ENCODE measurements around the gene RRAD.

RRAD gene

GRCh38 chr16:66931665-66932064 is 6.3 kb upstream of the RRAD start:
- DNase-seq = no peak

- peak; percentile 34 for DNase-seq
Measured at GRCh38 chr16:66930189-66930588, 4.9 kb upstream of the RRAD start.

- DNase-seq = peak; percentile 13
Measured at GRCh38 chr16:66928702-66929388, 3.5 kb upstream of the RRAD start.

DNA sequence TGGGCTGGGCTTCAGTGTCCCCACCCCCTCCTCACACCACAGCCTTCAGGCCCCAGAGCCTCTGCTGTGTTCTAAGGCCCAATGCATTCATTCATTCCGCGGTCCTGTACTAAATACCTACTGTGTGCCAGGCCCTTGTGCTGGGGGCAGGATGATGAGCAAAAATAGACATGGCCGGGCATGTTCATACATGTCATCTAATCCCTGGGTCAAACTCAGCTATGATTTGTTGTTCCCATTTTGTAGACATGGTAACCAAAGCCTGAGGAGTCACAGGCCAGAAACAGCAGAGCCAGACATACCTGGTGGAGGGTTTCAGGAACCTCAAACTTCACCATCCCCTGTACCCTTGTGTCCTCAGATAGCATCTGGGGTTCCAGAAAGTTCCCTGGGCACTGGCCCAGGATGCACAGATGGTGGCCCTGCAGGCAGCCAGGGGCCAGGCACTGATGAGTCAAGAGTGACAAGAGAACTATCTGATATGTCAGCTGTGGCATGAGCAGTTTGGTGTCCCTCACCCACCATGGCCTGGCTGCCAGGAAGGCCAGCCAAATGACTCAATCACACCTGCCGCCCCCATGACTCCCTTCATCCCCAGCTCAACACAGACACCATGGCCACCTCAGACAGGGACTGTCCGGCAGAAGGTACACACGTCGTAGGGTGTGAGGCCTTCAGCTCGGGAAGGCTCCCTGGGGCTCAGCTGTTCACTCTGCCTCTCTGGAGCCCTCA is 2.7 kb upstream of the RRAD start:
- no peak for DNase-seq

DNA sequence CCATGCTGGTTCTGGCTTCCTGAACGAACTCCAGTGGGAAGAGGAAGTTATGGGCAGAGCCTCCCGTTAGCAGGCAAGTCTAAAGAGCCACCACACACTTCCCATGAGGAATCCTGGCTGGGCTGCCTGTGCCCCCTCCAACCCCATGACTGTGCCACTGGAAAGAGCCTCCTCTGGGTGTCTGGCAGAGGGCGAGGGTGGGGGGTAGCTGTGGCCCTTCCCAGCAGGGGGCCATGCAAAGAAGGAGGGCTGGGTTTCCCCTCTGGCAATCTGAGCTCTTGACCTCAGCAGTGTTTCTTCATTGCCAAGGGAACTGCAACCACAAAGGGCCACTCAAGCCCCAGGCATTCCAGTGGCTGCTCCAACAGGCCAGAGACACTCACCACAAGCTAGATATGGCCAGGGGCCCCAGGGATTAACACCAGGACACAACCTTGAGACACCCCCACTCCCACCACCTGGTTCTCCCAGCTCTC is 1.7 kb upstream of the RRAD start:
- DNase-seq = peak; percentile 74

DNA sequence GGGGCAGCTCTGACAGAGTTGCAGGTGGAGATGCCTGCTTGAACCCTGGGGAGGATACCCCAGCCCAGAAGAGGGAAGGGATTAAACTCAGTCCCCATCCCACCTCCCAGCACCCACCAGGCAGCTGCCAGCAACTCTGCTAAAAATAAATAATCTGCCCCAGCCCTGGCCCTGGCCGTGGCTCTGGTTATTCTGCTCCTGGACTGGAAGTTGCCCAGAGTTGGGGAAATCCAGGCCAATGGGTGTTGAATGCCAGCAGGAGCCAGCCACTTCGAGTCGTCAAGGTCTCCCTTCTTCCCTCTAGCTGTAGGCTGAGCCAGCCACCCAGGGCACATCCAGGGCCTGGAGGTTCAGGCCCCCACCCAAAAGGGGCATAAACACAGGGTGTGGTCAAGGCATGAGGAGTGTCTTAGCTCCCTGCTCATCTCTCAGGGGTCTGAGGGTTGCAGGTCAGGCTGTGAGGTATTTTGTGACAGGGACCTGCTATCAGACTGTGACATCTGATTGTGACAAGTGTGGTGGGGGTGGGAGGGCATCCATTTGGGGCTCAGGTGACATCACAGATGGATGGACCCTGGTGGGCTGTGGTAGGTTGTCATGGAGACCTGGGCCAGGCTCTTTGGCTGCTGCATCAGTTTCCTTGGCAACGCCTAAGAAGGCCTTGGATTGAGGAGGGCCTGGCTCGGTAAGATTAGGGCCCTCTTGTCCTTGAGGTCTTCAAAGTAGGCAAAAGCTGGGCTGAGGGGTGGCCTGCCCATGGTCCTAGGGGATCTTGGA is 1.0 kb upstream of the RRAD start:
- no peak for DNase-seq

GRCh38 chr16:66924527-66925321 is 611 bp downstream of the RRAD start:
- no peak for DNase-seq

DNA sequence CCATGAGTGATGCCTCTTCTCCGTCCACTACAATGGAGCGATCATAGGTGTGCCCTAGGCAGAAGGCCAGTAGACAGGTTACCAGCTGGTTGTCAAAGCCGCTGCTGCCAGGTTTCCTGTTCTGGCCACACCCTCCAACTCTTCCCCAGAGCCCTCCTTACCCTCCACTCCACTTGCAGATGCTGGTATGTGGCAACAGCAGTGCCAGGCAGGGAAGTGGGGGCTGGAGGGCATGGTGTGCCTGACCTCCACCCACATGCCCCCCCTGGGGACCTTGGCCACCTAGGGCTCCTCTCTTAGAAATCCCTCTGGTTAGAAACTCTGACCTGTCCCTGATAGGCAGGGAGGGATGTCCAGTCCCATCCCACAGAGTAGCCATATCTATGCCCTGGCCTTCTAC is 1.5 kb downstream of the RRAD start:
- DNase-seq = no peak

DNA sequence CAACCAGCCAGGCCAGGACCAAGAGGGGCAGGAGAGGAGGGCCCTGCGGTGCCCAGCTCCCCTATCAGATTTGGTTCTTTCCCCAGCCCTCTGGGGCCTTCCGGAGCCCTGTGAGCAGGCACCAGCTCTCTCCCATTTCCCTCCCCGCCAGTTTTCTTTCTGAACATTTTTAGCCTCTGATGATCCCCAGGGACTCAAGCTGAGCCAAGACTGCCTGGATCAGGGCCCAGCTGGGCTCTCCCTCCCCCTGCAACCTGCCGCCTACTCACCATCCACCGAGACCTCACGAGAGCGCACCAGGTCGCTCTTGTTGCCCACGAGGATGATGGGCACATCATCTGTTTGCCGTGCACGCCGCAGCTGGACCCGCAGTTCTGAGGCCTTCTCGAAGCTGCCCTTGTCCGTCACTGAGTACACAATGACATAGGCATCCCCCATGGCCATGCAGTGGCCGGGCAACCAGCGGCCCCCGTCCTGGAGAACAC is 2.0 kb downstream of the RRAD start:
- DNase-seq = no peak

DNA sequence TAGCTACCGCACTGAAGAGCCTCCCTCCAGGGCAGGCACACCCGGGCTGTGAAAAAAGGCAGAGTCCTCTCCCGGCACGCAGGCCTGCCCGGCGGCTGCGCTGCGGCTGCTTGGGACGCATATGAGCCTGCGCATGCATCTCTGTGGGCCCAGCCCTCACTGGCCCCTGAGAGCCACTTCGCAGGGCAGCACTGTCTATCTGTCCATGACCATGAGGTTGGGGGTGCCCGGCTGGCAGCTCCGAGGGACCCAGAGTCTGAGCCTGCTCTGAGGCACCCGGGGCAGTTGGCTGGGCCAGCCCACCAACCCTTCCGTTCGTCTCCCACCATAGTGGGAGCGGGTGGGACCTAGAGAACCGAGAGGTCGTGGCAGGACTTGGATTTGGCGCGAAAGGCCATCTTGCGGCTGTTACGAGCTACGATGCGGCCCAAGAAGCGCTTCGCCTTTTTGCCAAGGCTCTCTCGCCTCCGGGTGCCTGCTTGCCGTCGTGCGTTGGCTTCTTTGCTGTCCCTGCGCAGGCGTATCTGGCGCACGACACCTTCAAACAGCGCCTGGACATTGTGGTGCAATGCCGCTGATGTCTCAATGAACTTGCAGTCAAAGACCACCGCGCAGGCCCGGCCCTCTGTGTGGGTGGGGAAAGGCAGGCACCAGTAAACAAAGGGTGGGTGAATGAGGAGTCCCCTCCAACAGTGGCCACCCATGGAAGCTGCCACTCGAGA is 3.4 kb downstream of the RRAD start:
- DNase-seq = no peak

DNA sequence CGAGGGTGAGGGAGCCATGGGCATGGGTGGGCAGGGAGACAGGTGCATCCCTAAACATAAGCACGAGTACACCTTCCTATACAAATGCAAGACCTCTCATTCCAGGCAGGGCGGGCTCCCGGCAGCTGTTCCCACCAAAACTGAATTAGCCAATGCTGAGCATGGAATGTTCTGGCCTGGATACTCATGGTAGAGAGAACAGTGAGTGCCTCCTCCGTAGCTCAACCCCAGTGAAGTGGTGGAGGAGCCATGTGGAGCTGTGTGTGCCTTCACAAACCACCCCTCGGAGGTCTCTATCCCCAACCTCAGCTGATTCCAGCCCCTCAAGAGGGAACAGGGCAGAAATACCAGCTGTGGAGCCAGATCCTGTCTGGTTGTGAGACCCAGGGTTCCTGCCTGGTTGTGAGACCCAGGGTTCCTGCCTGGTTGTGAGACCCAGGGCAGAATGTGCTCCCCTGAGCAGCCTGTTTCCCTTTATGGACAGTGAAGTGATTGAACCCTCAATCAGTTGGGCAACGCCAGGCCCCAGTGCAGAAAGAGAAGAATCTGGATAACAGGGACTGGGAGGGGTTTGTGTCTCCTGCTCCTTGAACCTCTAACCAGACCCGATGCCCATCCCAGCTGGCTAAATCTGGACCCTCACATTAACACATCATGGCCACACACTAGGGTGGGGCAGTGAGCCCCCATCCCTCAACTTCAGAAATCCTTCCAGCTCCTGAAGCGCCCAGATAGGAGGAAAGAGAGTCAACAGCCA is 4.2 kb downstream of the RRAD start:
- no peak for DNase-seq

- no peak for DNase-seq
Measured at GRCh38 chr16:66920299-66920590, 5.1 kb downstream of the RRAD start.

- no peak for DNase-seq
Measured at GRCh38 chr16:66919569-66920298, 5.6 kb downstream of the RRAD start.

DNA sequence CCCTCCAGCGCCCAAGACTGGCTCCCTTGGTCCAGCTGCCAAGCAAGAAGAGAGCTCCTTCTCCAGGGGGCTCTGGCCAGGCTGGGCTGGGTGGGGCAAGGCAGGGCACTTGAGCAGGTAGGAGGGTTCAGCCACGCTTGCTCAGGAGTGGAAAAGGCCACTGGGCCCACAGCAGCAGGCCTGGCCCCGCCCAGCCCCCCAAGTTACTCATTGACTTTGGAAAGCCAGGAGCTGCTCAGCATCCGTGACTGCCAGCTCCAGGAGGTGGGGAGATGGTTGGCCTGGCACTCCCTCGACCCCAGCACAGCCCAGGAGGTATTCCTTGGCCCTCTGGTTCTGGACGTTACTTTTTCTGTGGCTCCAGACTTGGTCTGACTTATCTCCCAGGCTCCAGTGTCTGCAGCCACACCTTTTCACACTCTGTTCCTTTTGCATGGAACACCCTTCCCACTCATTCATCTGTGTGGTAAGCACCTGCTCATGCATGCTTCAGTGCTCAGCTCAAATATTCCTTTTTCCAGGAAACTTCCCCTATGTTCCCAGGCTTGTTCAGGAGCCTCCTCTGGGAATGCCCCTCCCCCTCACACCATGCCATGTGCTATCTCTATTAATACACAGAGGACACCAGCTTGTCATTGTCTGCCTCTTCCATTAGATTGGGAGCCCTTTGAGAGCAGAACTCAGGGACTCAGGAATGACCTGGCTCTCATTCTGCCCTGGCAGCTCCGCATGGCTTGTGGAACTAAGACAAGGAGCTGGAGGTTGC is 6.3 kb downstream of the RRAD start, which contains the start of gene CDH16:
CDH16 (minus strand) TSS at position 83 of the 766 bp plus-strand sequence. CDS start 820 bp downstream, outside the sequence.
- DNase-seq = no peak

GRCh38 chr16:66918355-66918754 is 7.0 kb downstream of the RRAD start:
- no peak for DNase-seq

DNA sequence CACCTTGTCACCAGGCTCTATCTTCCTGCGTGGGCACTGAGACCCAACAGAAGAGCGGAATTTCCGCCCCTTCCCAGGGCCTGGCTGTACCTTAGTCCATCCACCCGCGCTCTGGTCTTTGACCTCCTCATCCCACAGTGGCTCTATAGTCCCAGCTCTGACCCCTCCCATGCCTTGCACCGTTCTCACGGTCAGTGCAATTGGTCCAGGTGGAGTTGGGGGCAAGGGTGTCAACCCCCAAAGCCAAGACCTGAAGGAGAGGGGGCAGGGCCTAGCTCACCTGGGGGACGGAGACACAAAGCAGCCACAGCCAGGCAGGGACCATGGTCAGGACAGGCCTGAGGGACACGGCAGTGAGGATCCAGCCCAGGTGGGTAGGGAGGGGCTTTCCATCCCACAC is 7.6 kb downstream of the RRAD start:
- DNase-seq = no peak

GRCh38 chr16:66916518-66916917 is 8.8 kb downstream of the RRAD start:
- DNase-seq = no peak

DNA sequence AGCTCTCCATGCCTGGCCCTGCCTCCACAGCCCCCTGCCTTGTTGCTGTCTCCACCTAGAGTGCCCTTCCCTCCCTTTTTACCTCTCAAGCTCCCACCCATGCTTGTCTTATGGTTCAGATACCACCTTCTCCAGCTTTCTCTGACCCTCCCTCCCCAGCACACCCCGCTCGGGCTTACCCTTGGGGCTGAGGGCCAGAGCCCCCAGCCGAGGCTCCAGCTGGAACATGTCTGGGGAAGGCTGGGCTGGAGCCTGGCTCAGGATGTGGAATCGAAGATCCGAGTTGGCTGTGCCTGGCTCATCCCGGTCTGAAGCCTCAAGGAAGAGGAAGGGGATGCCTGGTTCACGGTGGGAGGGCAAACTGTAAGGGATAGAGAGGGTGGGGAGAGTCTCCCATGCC is 10.3 kb downstream of the RRAD start:
- DNase-seq = no peak

- DNase-seq = no peak
Measured at GRCh38 chr16:66914541-66914940, 10.8 kb downstream of the RRAD start.

DNA sequence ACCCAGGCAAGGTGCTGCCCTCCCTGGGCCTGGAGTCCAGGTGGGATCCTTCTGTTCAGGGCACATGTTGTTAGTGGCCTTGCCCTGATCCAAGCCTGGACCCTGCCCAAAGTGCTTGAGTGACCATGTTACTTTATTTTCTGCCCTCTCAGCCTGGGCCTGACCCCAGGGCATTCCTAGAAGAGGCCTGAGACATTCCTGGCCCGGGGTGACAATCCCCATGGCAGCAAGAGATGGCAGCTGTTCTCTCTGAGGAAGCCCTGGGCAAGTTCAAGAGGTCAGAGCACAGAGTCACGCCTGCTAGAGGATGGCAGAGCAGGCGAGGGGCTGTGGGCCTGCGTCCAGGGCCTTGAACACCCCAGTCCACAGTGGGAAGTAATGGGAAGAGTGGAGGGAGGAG is 11.6 kb downstream of the RRAD start:
- no peak for DNase-seq

Measured in fibroblast of skin of right biceps (primary cell).